ENCODE data around the gene MYT1. TPM values are rescaled to one million over a fixed set of nuclear protein-coding genes. Genes with fewer than 3 reads are reported as not detected.

MYT1 gene
- total and polyA plus RNA-seq, 2 of the 8 experiments (the other 6 are each of a cell fraction or from before 2014, with no cell fraction given) = 0.63 to 2.0 TPM

- TF ChIP-seq, protein P1, sequence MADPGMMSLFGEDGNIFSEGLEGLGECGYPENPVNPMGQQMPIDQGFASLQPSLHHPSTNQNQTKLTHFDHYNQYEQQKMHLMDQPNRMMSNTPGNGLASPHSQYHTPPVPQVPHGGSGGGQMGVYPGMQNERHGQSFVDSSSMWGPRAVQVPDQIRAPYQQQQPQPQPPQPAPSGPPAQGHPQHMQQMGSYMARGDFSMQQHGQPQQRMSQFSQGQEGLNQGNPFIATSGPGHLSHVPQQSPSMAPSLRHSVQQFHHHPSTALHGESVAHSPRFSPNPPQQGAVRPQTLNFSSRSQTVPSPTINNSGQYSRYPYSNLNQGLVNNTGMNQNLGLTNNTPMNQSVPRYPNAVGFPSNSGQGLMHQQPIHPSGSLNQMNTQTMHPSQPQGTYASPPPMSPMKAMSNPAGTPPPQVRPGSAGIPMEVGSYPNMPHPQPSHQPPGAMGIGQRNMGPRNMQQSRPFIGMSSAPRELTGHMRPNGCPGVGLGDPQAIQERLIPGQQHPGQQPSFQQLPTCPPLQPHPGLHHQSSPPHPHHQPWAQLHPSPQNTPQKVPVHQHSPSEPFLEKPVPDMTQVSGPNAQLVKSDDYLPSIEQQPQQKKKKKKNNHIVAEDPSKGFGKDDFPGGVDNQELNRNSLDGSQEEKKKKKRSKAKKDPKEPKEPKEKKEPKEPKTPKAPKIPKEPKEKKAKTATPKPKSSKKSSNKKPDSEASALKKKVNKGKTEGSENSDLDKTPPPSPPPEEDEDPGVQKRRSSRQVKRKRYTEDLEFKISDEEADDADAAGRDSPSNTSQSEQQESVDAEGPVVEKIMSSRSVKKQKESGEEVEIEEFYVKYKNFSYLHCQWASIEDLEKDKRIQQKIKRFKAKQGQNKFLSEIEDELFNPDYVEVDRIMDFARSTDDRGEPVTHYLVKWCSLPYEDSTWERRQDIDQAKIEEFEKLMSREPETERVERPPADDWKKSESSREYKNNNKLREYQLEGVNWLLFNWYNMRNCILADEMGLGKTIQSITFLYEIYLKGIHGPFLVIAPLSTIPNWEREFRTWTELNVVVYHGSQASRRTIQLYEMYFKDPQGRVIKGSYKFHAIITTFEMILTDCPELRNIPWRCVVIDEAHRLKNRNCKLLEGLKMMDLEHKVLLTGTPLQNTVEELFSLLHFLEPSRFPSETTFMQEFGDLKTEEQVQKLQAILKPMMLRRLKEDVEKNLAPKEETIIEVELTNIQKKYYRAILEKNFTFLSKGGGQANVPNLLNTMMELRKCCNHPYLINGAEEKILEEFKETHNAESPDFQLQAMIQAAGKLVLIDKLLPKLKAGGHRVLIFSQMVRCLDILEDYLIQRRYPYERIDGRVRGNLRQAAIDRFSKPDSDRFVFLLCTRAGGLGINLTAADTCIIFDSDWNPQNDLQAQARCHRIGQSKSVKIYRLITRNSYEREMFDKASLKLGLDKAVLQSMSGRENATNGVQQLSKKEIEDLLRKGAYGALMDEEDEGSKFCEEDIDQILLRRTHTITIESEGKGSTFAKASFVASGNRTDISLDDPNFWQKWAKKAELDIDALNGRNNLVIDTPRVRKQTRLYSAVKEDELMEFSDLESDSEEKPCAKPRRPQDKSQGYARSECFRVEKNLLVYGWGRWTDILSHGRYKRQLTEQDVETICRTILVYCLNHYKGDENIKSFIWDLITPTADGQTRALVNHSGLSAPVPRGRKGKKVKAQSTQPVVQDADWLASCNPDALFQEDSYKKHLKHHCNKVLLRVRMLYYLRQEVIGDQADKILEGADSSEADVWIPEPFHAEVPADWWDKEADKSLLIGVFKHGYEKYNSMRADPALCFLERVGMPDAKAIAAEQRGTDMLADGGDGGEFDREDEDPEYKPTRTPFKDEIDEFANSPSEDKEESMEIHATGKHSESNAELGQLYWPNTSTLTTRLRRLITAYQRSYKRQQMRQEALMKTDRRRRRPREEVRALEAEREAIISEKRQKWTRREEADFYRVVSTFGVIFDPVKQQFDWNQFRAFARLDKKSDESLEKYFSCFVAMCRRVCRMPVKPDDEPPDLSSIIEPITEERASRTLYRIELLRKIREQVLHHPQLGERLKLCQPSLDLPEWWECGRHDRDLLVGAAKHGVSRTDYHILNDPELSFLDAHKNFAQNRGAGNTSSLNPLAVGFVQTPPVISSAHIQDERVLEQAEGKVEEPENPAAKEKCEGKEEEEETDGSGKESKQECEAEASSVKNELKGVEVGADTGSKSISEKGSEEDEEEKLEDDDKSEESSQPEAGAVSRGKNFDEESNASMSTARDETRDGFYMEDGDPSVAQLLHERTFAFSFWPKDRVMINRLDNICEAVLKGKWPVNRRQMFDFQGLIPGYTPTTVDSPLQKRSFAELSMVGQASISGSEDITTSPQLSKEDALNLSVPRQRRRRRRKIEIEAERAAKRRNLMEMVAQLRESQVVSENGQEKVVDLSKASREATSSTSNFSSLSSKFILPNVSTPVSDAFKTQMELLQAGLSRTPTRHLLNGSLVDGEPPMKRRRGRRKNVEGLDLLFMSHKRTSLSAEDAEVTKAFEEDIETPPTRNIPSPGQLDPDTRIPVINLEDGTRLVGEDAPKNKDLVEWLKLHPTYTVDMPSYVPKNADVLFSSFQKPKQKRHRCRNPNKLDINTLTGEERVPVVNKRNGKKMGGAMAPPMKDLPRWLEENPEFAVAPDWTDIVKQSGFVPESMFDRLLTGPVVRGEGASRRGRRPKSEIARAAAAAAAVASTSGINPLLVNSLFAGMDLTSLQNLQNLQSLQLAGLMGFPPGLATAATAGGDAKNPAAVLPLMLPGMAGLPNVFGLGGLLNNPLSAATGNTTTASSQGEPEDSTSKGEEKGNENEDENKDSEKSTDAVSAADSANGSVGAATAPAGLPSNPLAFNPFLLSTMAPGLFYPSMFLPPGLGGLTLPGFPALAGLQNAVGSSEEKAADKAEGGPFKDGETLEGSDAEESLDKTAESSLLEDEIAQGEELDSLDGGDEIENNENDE (IDR thresholded peaks at IDR 0.05; ENCODE audit: insufficient replicate concordance, low read length) = no peak
- no peak for TF ChIP-seq KDM4A (IDR thresholded peaks at IDR 0.05; ENCODE audit: low read depth, low read length, severe bottlenecking)
- TF ChIP-seq CREB1 (IDR thresholded peaks at IDR 0.05) = no peak
- no peak for TF ChIP-seq NRF1 (IDR thresholded peaks at IDR 0.05; ENCODE audit: low read depth, low read length)
- no peak for TF ChIP-seq CHD1 (IDR thresholded peaks at IDR 0.05; ENCODE audit: low read depth, low read length)
- TF ChIP-seq JUND (IDR thresholded peaks at IDR 0.05; ENCODE audit: low read length) = no peak
These were observed 99.8 kb downstream of the MYT1 start (continued) for GRCh38 chr20:64264091-64264490.

Data from H1 (cell line).